GM18951 (cell line): Measurements from ENCODE around the gene ADAM17.

Experiments used
- POLR2A ChIP-seq: IDR thresholded peaks from 4 replicates; pipeline ENCODE4 v1.6.1; 2011; ENCODE audit warnings: mild to moderate bottlenecking; ENCODE audit not compliant: insufficient read length, insufficient read depth; ENCODE audit errors: extremely low read depth
- in situ Hi-C: fragments of 300-500 bp; cut with MboI; formaldehyde crosslinking; loops from one replicate; pipeline ENCODE4 v1.12.0; 2022; ENCODE audit warnings: low sequenced_read_pairs, mixed read lengths, inconsistent platforms; ENCODE audit not compliant: unreplicated experiment

Gene ADAM17

DNA sequence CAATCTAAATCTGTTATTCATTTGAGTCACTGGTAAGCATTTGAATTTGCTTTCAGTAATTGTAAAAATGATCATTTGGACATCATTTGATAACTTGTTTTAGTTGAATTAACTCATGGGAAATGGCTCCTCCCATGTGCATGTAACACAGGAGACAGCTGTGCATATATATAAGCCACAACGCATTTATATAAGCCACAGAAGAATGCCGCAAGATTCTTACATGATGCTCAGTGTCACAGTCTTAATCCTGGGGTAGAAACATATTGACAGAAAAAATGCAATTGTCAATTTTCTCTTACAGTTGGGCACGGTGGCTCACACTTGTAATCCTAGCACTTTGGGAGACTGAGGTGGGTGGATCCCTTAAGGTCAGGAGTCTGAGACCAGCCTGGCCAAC lies 94.6 kb downstream of the ADAM17 start:
- in situ Hi-C loops = no loop called here
- TF ChIP-seq POLR2A = no peak

DNA sequence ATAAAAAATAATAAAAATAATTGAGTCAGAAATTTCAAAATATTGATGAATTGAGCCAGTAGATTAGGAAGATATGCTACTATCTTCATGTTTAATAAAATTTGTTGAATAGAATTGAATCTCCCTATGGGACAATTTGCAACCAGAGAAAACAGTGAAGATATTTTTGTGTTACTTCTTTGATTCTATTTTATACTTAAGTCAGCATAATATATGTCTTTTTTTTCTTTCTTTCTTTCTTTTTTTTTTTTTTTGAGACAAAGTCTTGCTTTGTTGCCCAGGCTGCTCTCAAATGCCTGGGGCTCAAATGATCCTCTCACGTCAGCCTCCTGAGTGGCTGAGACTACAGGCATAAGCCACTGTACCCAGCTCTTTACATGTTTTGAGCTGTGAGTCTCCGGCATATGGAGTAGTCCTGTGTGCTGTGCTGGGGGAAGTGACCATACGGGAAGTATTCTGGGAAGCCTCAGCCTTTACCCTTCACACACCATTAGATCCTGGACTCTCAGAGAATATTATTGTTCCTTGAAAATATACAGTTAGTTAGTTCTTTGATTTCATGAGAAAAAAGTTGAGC lies 95.1 kb downstream of the ADAM17 start:
- no peak for TF ChIP-seq POLR2A
- in situ Hi-C loops = no loop called here

DNA sequence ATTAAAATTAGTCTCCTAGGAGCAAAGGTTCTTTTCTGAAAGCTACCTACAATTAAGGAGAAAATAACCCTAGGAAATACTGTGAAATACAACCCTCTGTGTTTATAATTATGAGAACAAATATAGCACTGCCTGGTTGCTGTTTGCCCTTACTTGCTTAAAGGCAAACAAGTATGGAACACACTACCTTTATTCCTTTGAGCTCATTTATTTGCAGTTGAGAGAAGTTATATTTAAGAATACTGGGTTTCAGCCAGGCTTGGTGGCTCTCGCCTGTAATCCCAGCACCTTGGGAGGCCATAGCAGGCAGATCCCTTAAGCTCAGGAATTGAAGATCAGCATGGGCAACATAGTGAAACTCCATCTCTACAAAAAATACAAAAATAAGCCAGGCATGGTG lies 104.4 kb downstream of the ADAM17 start:
- in situ Hi-C loops = no loop called here
- TF ChIP-seq POLR2A = no peak

GRCh38 chr2:9445089-9445488 lies 110.5 kb downstream of the ADAM17 start:
- TF ChIP-seq POLR2A = no peak
- in situ Hi-C loops = no loop called here

GRCh38 chr2:9443526-9443925 lies 112.1 kb downstream of the ADAM17 start:
- in situ Hi-C loops = no loop called here

GRCh38 chr2:9441556-9441955 lies 114.1 kb downstream of the ADAM17 start:
- TF ChIP-seq POLR2A = no peak
- in situ Hi-C loops = no loop called here

More at GRCh38 chr2:9443526-9443925, 112.1 kb downstream of the ADAM17 start:
- TF ChIP-seq POLR2A = no peak

GRCh38 chr2:9440058-9440727 lies 115.4 kb downstream of the ADAM17 start:
- in situ Hi-C loops = no loop called here
- no peak for TF ChIP-seq POLR2A

DNA sequence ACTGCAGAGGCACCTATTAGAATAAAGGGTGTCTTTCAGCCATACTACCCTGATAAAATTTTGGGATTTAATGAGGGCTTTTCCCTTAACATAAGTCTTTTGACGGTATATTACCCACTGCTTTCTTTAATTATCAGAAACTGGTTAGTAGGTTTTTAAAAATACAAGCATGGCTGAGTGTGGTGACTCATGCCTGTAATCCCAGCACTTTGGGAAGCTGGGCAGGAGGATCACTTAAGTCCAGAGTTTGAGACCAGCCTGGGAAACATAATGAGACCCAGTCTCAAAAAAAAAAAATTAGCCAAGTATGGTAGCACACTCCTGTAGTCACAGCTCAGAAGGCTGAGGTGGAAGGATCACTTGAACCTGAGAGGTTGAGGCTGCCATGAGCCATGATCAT lies 116.1 kb downstream of the ADAM17 start:
- in situ Hi-C loops = no loop called here

More for the DNA sequence above, 116.1 kb downstream of the ADAM17 start:
- TF ChIP-seq POLR2A = no peak
